T-cell (primary cell): Measurements from ENCODE around the gene TMEM130. TPM values are rescaled to one million over a fixed set of nuclear protein-coding genes. Genes with fewer than 3 reads are reported as not detected.

Experiments
- ATAC-seq, 4 experiments: fragments of 200-7000 bp in 3 of 4; fragments of 150-1000 bp in 1 of 4; cut with Tn5 transposase; replicated peaks in 1 of 4; 1 replicate in 3 of 4; 2 replicates in 1 of 4; pipeline ENCODE4 v1.10.0; 2021; ENCODE audit warnings: moderate library complexity in 3 of 4, mild to moderate bottlenecking in 2 of 4, moderate number of reproducible peaks in 1 of 4
- CTCF ChIA-PET, 2 donors: fragments of 300-600 bp; sonication (Branson Sonifier 250); formaldehyde crosslinking; loops; one replicate each; lab custom pipeline; 2022; ENCODE audit warnings: antibody characterized with exemption in 2 of 2; lab: Charles Lee
- POLR2A ChIA-PET, 2 donors: fragments of 300-600 bp; sonication (Branson Sonifier 250); formaldehyde crosslinking; loops; one replicate each; lab custom pipeline; 2022; ENCODE audit warnings: antibody characterized with exemption in 2 of 2; lab: Charles Lee
- DNase-seq, 35 experiments: peaks; one replicate each; pipeline versions ENCODE4 v3.0.0 to v3.0.0-alpha.2; 2013 to 2023
- H3K27ac ChIP-seq: one replicate; pipeline ENCODE4 v1.5.1; 2013; ENCODE audit warnings: low read length
- H3K27me3 ChIP-seq, 2 experiments: replicated peaks in 1 of 2; 1 replicate in 1 of 2; 2 replicates in 1 of 2; pipeline versions ENCODE4 v1.6.1 to v1.7.0; 2013; ENCODE audit warnings: low read length in 1 of 2, mixed read lengths in 1 of 2; ENCODE audit not compliant: control insufficient read depth in 2 of 2, insufficient read depth in 2 of 2; ENCODE audit errors: extremely low read depth in 1 of 2
- H3K36me3 ChIP-seq, 2 donors: 1 replicate in 1 of 2; 2 replicates in 1 of 2; pipeline versions ENCODE4 v1.6.1 to v1.7.0; 2013; ENCODE audit warnings: low read length in 1 of 2; ENCODE audit not compliant: control insufficient read depth in 2 of 2, insufficient read depth in 1 of 2; ENCODE audit errors: extremely low read depth in 1 of 2
- H3K4me1 ChIP-seq, 2 experiments: 1 replicate in 1 of 2; 2 replicates in 1 of 2; pipeline versions ENCODE4 v1.6.1 to v1.7.0; 2013; ENCODE audit warnings: low read length in 2 of 2, mixed read lengths in 1 of 2; ENCODE audit not compliant: insufficient read depth in 2 of 2, control insufficient read depth in 1 of 2; ENCODE audit errors: extremely low read depth in 1 of 2
- H3K4me3 ChIP-seq, 2 donors: 1 replicate in 1 of 2; 2 replicates in 1 of 2; pipeline versions ENCODE4 v1.5.1 to v1.7.0; 2013; ENCODE audit warnings: mild to moderate bottlenecking in 2 of 2, low read length in 1 of 2, moderate library complexity in 1 of 2; ENCODE audit not compliant: control insufficient read depth in 1 of 2; ENCODE audit errors: extremely low read depth in 1 of 2
- H3K9me3 ChIP-seq: 2 replicates; pipeline ENCODE4 v1.7.0; 2013
- H3K27ac Mint-ChIP-seq, 2 donors: one replicate each; pipeline ENCODE4 v1.8.0; 2020 to 2021; ENCODE audit warnings: mild to moderate bottlenecking in 2 of 2, mixed read lengths in 2 of 2
- H3K27me3 Mint-ChIP-seq, 2 donors: one replicate each; pipeline ENCODE4 v1.8.0; 2021 to 2022; ENCODE audit warnings: mixed read lengths in 2 of 2
- H3K36me3 Mint-ChIP-seq: one replicate; pipeline ENCODE4 v1.8.0; 2021; ENCODE audit warnings: mixed read lengths
- H3K4me1 Mint-ChIP-seq, 3 donors: one replicate each; pipeline ENCODE4 v1.8.0; 2020 to 2022; ENCODE audit warnings: mixed read lengths in 3 of 3, mild to moderate bottlenecking in 1 of 3
- H3K4me3 Mint-ChIP-seq, 3 donors: one replicate each; pipeline ENCODE4 v1.8.0; 2020 to 2022; ENCODE audit warnings: mild to moderate bottlenecking in 3 of 3, mixed read lengths in 3 of 3, moderate library complexity in 3 of 3
- H3K9me3 Mint-ChIP-seq, 3 donors: one replicate each; pipeline ENCODE4 v1.8.0; 2020 to 2022; ENCODE audit warnings: mixed read lengths in 3 of 3
- WGBS: methylation state at CpG from one replicate; pipeline ENCODE4 v1.1.5; 2013; ENCODE audit warnings: missing lambda C conversion rate; ENCODE audit not compliant: insufficient coverage; 5-methylcytosine and 5-hydroxymethylcytosine counted together
- total RNA-seq, 35 experiments: library from RNA in 6 of 35; stranded (reverse) in 6 of 35; fragments of 120-200 nt in 1 of 35; gene quantifications; one replicate each; pipeline versions ENCODE4 v1.2.1 to v1.2.4 and lab custom pipeline; 2013 to 2026

TMEM130 gene
- total RNA-seq, 5 donors from 2014 or later (not counting 1 experiment from before 2014, with no cell fraction given): 0.43 TPM; not detected in 4

DNA sequence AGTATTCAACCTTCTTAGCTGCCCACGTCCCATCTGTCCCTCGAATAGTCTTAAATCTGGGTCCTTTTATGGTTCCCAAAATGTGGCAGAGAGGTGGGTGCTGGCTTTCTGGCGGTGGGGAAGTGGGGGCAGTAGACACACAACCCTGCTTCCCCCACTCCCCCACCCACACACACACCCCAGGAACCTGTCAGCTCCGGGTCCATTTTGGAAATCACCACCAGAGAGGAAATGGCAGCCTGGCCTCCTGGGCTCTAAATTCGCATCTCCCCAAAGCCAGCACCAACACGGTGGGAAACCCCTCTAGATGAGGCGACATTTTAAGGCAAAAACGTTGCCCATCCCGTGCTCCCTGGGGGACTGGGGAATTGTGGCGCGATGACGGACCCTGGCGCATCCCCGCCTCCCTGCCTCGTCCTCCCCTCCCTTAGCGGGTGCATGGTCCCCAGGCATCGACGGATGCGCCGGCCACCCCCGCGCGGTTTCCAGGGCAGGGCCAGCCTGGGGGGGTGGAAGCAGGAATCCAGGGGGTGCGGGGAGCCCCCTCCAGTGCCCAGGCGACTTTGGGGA is 702 bp downstream of the TMEM130 start:
- Mint-ChIP-seq H3K36me3 (no peaks in the 10 kb centered on the region), H3K4me3 (peak overlapping the region; percentile 6 to 41 (median 30)), H3K27ac (no peak overlapping the region), H3K4me1 (peaks cover 5 to 7% (median 7%) of the 10 kb centered on the region in 3 donors), H3K27me3 (peaks cover 4 to 16% of the 10 kb centered on the region in 2 donors), H3K9me3 (no peaks in the 10 kb centered on the region)
- DNase-seq (no peak), ATAC-seq (no peak)
- Histone ChIP-seq H3K36me3 (no peaks in the 10 kb centered on the region), H3K4me1 (peaks cover 0 to 20% of the 10 kb centered on the region in 2 experiments), H3K9me3 (no peaks in the 10 kb centered on the region), H3K4me3 (no peak overlapping the region), H3K27ac (no peak overlapping the region), H3K27me3 (peaks cover 0 to 56% of the 10 kb centered on the region in 2 experiments)
- WGBS: 15% methylated on average over 9 of the region's 25 CpGs
- ChIA-PET POLR2A (no interaction called here), CTCF (no interaction called here)

DNA sequence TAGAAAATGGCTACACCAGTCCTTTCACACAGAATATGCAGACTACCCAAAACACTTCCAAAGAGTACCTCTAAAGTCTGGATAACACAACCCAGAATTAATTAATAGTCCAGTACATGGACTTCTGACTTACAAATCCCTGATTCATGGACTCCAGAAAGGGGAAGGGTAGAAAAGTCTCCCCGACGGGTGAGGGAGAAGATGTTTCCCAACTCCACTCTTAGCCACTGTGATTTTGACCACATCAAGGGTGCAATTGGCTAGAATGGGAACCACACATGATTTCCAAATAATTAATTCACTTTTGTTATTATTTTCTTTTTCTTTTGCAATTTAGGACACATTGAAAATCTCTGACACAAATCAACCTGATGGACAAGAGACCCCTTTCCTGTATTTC is 1.4 kb downstream of the TMEM130 start:
- Mint-ChIP-seq H3K27me3 (peaks cover 4 to 16% of the 10 kb centered on the region in 2 donors), H3K9me3 (no peaks in the 10 kb centered on the region), H3K27ac (no peak overlapping the region), H3K4me3 (peak overlapping the region in 1 of 3 donors; percentile 30), H3K4me1 (peaks cover 5 to 7% (median 7%) of the 10 kb centered on the region in 3 donors), H3K36me3 (no peaks in the 10 kb centered on the region)
- ATAC-seq: no peak
- Histone ChIP-seq H3K36me3 (no peaks in the 10 kb centered on the region), H3K4me1 (peaks cover 0 to 20% of the 10 kb centered on the region in 2 experiments), H3K9me3 (no peaks in the 10 kb centered on the region), H3K27me3 (peaks cover 0 to 52% of the 10 kb centered on the region in 2 experiments), H3K27ac (no peak overlapping the region), H3K4me3 (no peak overlapping the region)
- no CpG with 5 or more reads among the region's 2 CpGs for WGBS
- ChIA-PET POLR2A (no interaction called here), CTCF (no interaction called here)
- no peak for DNase-seq

DNA sequence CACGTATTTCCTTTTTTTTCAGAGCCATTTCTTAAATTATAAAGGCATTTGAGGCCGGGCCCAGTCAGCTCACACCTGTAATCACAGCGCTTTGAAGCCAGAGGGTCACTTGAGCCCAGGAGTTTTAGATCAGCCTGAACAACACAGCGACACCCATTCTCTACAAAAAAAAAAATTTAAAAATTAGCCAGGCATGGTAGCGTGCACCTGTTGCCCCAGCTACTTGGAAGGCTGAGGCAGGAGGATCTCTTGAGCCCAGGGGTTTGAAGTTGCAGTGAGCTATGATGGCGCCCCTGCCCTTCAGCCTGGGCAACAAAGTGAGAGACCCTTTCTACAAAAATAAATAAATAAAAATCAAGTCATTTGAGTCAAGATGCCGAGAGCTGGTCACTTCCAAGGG is 3.0 kb downstream of the TMEM130 start:
- no peak overlapping the region for H3K27ac ChIP-seq
- whole genome bisulfite sequencing: 43% methylated on average over 1 of the region's 7 CpGs
- H3K4me1 ChIP-seq: peaks cover 0 to 20% of the 10 kb centered on the region in 2 experiments
- Mint-ChIP-seq H3K27ac (no peak overlapping the region), H3K4me3 (no peak overlapping the region), H3K36me3 (no peaks in the 10 kb centered on the region), H3K27me3 (peaks cover 4 to 18% of the 10 kb centered on the region in 2 donors), H3K9me3 (no peaks in the 10 kb centered on the region), H3K4me1 (peaks cover 5 to 7% (median 7%) of the 10 kb centered on the region in 3 donors)
- H3K4me3 ChIP-seq: no peak overlapping the region
- ATAC-seq: no peak
- H3K27me3 ChIP-seq: peaks cover 0 to 49% of the 10 kb centered on the region in 2 experiments
- POLR2A ChIA-PET: no interaction called here
- H3K36me3 ChIP-seq: no peaks in the 10 kb centered on the region
- CTCF ChIA-PET: no interaction called here
- DNase-seq: no peak
- H3K9me3 ChIP-seq: no peaks in the 10 kb centered on the region

DNA sequence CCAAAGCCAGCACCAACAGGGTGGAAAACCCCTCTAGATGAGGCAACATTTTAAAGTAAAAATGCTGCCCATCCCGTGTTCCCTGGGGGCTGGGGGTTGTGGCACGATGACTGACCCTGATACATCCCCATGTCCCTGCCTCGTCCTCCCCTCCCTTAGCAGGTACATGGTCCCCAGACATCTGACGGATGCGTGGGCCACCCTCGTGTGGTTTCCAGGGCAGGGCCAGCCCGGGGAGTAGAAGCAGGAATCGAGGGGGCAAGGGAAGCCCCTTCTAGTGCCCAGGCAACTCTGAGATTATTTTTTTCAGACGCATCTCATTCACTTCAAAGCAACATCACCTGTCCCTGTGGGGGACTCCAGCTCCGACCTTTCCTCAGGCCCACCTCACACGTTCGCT is 3.5 kb downstream of the TMEM130 start:
- Mint-ChIP-seq H3K4me1 (peaks cover 5 to 7% (median 7%) of the 10 kb centered on the region in 3 donors), H3K4me3 (no peak overlapping the region), H3K27me3 (peaks cover 4 to 14% of the 10 kb centered on the region in 2 donors), H3K9me3 (no peaks in the 10 kb centered on the region), H3K36me3 (no peaks in the 10 kb centered on the region), H3K27ac (no peak overlapping the region)
- ChIA-PET POLR2A (no interaction called here), CTCF (no interaction called here)
- Histone ChIP-seq H3K4me1 (peaks cover 0 to 20% of the 10 kb centered on the region in 2 experiments), H3K27ac (no peak overlapping the region), H3K27me3 (peaks cover 0 to 45% of the 10 kb centered on the region in 2 experiments), H3K36me3 (no peaks in the 10 kb centered on the region), H3K9me3 (no peaks in the 10 kb centered on the region), H3K4me3 (no peak overlapping the region)
- DNase-seq (no peak), ATAC-seq (no peak)
- 83% methylated on average over 7 of the region's 12 CpGs for WGBS

DNA sequence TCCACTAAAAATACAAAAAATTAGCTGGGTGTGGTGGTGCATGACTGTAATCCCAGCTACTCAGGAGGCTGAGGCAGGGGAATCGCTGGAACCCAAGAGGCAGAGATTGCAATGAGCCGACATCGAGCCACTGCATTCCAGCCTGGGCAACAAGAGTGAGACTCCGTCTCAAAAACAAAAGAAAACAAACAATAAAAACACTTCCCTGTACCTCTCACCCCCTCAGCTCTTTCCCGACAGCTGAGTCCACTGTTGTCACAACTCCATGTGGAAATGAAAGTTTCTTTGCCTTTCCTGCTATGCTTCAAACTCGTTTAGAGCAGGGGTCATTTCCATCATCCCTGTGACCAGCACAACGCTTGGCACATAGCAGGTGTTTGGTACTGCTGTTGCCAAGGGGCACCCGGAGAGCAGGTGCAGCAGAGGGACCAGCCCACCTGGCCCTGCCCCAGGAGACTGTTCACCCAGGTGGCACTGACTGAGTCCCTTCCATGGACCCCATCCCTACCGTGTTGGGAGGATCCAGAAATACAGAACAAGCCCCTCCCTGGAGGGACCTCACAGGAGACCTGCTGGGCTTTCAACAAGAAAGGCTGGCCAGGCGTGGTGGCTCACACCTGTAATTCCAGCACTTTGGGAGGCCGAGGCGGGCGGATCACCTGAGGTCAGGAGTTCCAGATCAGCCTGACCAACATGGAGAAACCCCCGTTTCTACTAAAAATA is 4.9 kb downstream of the TMEM130 start:
- POLR2A ChIA-PET: no interaction called here
- H3K9me3 Mint-ChIP-seq: no peaks in the 10 kb centered on the region
- no peak overlapping the region for H3K27ac ChIP-seq
- no peak overlapping the region for H3K27ac Mint-ChIP-seq
- CTCF ChIA-PET: no interaction called here
- 71% methylated on average over 12 of the region's 14 CpGs for WGBS
- H3K4me1 ChIP-seq: peaks cover 0 to 6% of the 10 kb centered on the region in 2 experiments
- peaks cover 0 to 37% of the 10 kb centered on the region in 2 experiments for H3K27me3 ChIP-seq
- DNase-seq: no peak
- H3K4me1 Mint-ChIP-seq: no peaks in the 10 kb centered on the region
- no peak for ATAC-seq
- no peaks in the 10 kb centered on the region for H3K9me3 ChIP-seq
- peaks cover 3 to 11% of the 10 kb centered on the region in 2 donors for H3K27me3 Mint-ChIP-seq
- H3K4me3 ChIP-seq: no peak overlapping the region
- no peaks in the 10 kb centered on the region for H3K36me3 ChIP-seq
- H3K4me3 Mint-ChIP-seq: no peak overlapping the region
- no peaks in the 10 kb centered on the region for H3K36me3 Mint-ChIP-seq

DNA sequence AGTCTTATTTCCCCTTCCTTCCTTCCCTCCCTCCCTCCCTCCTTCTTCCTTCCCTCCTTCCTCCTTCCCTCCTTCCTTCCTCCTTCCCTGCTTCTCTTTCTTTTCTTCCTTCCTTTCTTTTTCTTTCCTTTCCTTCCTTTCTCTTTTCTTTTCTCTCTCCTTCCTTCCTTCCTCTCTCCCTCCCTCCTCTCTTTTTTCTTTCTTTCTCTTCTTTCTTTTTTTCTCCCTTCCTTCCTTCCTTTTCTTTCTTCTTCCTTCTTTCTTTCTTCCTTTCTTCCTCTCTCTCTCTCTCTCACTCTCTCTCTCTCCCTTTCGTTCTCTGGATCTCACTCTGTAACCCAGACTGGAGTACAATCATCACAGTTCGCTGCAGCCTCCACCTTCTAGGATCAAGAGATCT is 6.2 kb downstream of the TMEM130 start:
- Histone ChIP-seq H3K36me3 (no peaks in the 10 kb centered on the region), H3K9me3 (no peaks in the 10 kb centered on the region), H3K4me3 (no peak overlapping the region), H3K27ac (no peak overlapping the region), H3K4me1 (no peaks in the 10 kb centered on the region), H3K27me3 (peaks cover 0 to 36% of the 10 kb centered on the region in 2 experiments)
- no peak for DNase-seq
- ATAC-seq: no peak
- POLR2A ChIA-PET: no interaction called here
- no peaks in the 10 kb centered on the region for H3K36me3 Mint-ChIP-seq
- CTCF ChIA-PET: no interaction called here
- H3K27ac Mint-ChIP-seq: no peak overlapping the region
- WGBS: 83% methylated on average over 1 of the region's 2 CpGs
- H3K4me1 Mint-ChIP-seq: no peaks in the 10 kb centered on the region
- no peaks in the 10 kb centered on the region for H3K9me3 Mint-ChIP-seq
- H3K27me3 Mint-ChIP-seq: peaks cover 10 to 17% of the 10 kb centered on the region in 2 donors
- no peak overlapping the region for H3K4me3 Mint-ChIP-seq
